Measurements from ENCODE around the gene TBCCD1.

DNA sequence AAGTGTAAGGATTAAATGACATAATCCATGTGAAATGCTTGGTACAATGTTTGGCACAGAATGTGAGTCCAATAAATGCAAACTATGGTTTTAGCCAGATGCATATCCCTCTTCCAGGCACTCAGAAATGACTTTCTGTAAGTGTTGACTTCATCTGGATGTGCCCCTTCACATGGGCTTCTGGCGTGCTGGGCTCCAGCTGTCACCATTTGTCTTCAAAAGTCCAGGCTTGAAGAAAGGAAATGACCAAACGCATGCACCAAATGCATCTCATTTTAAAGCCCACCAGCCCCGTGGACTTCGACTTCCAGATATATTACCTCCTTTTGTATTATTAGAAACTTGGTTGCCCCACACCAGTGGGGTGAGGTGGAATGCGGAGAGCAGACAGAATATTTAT, 46.7 kb downstream of the TBCCD1 start:
- TF ChIP-seq POLR2AphosphoS5 (IDR thresholded peaks at IDR 0.05; ENCODE audit: low read depth, low read length): no peak
- TF ChIP-seq TAF1 (IDR thresholded peaks at IDR 0.05; ENCODE audit: low read depth, low read length): no peak
- no peak for TF ChIP-seq POLR2A (IDR thresholded peaks at IDR 0.05; ENCODE audit: low read depth, low read length)
- TF ChIP-seq SPI1 (IDR thresholded peaks at IDR 0.05; ENCODE audit: low read depth, low read length): no peak
- TF ChIP-seq PAX5 (IDR thresholded peaks at IDR 0.05; ENCODE audit: insufficient read depth, low read length, severe bottlenecking): no peak
